Immature natural killer cell (primary cell): ENCODE results near the gene THBS3. TPM values are rescaled to one million over a fixed set of nuclear protein-coding genes. Genes with fewer than 3 reads are reported as not detected.
A peak's percentile ranks its signal among the peaks of the same experiment; 100 is the strongest.

Source experiments
- DNase-seq, 3 donors: peaks; one replicate each; pipeline ENCODE4 v3.0.0; 2022; ENCODE audit warnings: mixed read lengths in 1 of 3
- H3K27ac Mint-ChIP-seq, 6 donors: one replicate each; pipeline ENCODE4 v1.8.0; 2020; ENCODE audit warnings: mixed read lengths in 6 of 6, mild to moderate bottlenecking in 5 of 6, inconsistent platforms in 4 of 6, moderate library complexity in 3 of 6
- H3K27me3 Mint-ChIP-seq, 3 donors: one replicate each; pipeline ENCODE4 v1.8.0; 2020 to 2021; ENCODE audit warnings: low read depth in 3 of 3, mild to moderate bottlenecking in 3 of 3, mixed read lengths in 3 of 3, moderate library complexity in 3 of 3, inconsistent platforms in 1 of 3
- H3K36me3 Mint-ChIP-seq, 3 donors: one replicate each; pipeline ENCODE4 v1.8.0; 2020; ENCODE audit warnings: mixed read lengths in 3 of 3, inconsistent platforms in 2 of 3, mild to moderate bottlenecking in 2 of 3
- H3K4me1 Mint-ChIP-seq, 2 donors: one replicate each; pipeline ENCODE4 v1.8.0; 2020; ENCODE audit warnings: inconsistent platforms in 2 of 2, mild to moderate bottlenecking in 2 of 2, mixed read lengths in 2 of 2, moderate library complexity in 1 of 2
- H3K4me3 Mint-ChIP-seq, 5 donors: one replicate each; pipeline ENCODE4 v1.8.0; 2020; ENCODE audit warnings: mild to moderate bottlenecking in 5 of 5, mixed read lengths in 5 of 5, inconsistent platforms in 3 of 5, moderate library complexity in 3 of 5
- H3K9me3 Mint-ChIP-seq, 6 donors: one replicate each; pipeline ENCODE4 v1.8.0; 2020; ENCODE audit warnings: mild to moderate bottlenecking in 6 of 6, mixed read lengths in 6 of 6, inconsistent platforms in 4 of 6, moderate library complexity in 3 of 6
- polyA plus RNA-seq, 3 donors: library from polyadenylated mRNA; unstranded; fragments of 300-500 nt; fragmentation: Illumina TruSeq; gene quantifications; one replicate each; pipeline ENCODE4 v1.2.3, GENCODE V29; 2021

The THBS3 gene
- polyA plus RNA-seq, 3 donors from 2014 or later, result 1.3 to 1.8 TPM; not detected in 1

- Mint-ChIP-seq H3K27me3 (peaks cover 7 to 12% (median 8%) of the 10 kb centered on the region in 3 donors), H3K4me1 (peaks cover 19 to 32% of the 10 kb centered on the region in 2 donors), H3K27ac (peak overlapping the region; percentile 77 to 95 (median 92)), H3K4me3 (peak overlapping the region; percentile 86 to 89 (median 87)), H3K36me3 (no peaks in the 10 kb centered on the region), H3K9me3 (no peaks in the 10 kb centered on the region)
- DNase-seq, result no peak
These were observed 1.6 kb upstream of the THBS3 start for GRCh38 chr1:155209312-155209721.

GRCh38 chr1:155208541-155209311 is 1.0 kb upstream of the THBS3 start, which contains the start of gene MTX1:
MTX1 (plus strand) TSS chr1:155208695; CDS start chr1:155208805, 110 bp downstream.
- H3K27ac Mint-ChIP-seq, result peak within 1 kb of the TSS; percentile 92 to 98 (median 95)
- peak within 1 kb of the TSS; percentile 86 to 89 (median 87) for H3K4me3 Mint-ChIP-seq
- H3K27me3 Mint-ChIP-seq, result peaks cover 7 to 12% (median 8%) of the 10 kb centered on the region in 3 donors
- peak; percentile 90 to 91 (median 91) for DNase-seq
- H3K9me3 Mint-ChIP-seq, result no peaks in the 10 kb centered on the region
- peaks cover 19 to 32% of the 10 kb centered on the region in 2 donors for H3K4me1 Mint-ChIP-seq
- H3K36me3 Mint-ChIP-seq, result no peaks in the 10 kb centered on the region

- peak; percentile 82 to 87 (median 84) for DNase-seq
- Mint-ChIP-seq H3K27me3 (peaks cover 7 to 12% (median 8%) of the 10 kb centered on the region in 3 donors), H3K4me1 (peaks cover 19 to 32% of the 10 kb centered on the region in 2 donors), H3K9me3 (no peaks in the 10 kb centered on the region), H3K27ac (peak overlapping the region; percentile 68 to 95 (median 90)), H3K36me3 (no peaks in the 10 kb centered on the region), H3K4me3 (peak overlapping the region; percentile 50 to 72 (median 62))
These were observed 549 bp downstream of the THBS3 start for GRCh38 chr1:155206891-155207805.

GRCh38 chr1:155205969-155206593 is 1.6 kb downstream of the THBS3 start:
- Mint-ChIP-seq H3K4me3 (no peak overlapping the region), H3K4me1 (peaks cover 19 to 32% of the 10 kb centered on the region in 2 donors), H3K27ac (no peak overlapping the region), H3K36me3 (no peaks in the 10 kb centered on the region), H3K27me3 (peaks cover 9 to 12% (median 10%) of the 10 kb centered on the region in 3 donors), H3K9me3 (no peaks in the 10 kb centered on the region)
- DNase-seq, result no peak

- peaks cover 9 to 12% (median 11%) of the 10 kb centered on the region in 3 donors for H3K27me3 Mint-ChIP-seq
- DNase-seq, result no peak
- peaks cover 19 to 28% of the 10 kb centered on the region in 2 donors for H3K4me1 Mint-ChIP-seq
- H3K36me3 Mint-ChIP-seq, result no peaks in the 10 kb centered on the region
- H3K9me3 Mint-ChIP-seq, result no peaks in the 10 kb centered on the region
- no peak overlapping the region for H3K4me3 Mint-ChIP-seq
- H3K27ac Mint-ChIP-seq, result no peak overlapping the region
These were observed 2.7 kb downstream of the THBS3 start for GRCh38 chr1:155205035-155205434.

GRCh38 chr1:155202731-155203515 is 4.8 kb downstream of the THBS3 start:
- Mint-ChIP-seq H3K27me3 (peaks cover 4 to 5% (median 4%) of the 10 kb centered on the region in 3 donors), H3K27ac (peak overlapping the region in 3 of 6 donors; percentile 23 to 72 (median 51)), H3K4me3 (no peak overlapping the region), H3K36me3 (no peaks in the 10 kb centered on the region), H3K4me1 (peaks cover 10 to 14% of the 10 kb centered on the region in 2 donors), H3K9me3 (no peaks in the 10 kb centered on the region)
- DNase-seq, result no peak

GRCh38 chr1:155202198-155202597 is 5.5 kb downstream of the THBS3 start:
- Mint-ChIP-seq H3K4me3 (no peak overlapping the region), H3K4me1 (peaks cover 5 to 7% of the 10 kb centered on the region in 2 donors), H3K9me3 (no peaks in the 10 kb centered on the region), H3K27me3 (peaks cover 4 to 5% (median 4%) of the 10 kb centered on the region in 3 donors), H3K36me3 (no peaks in the 10 kb centered on the region), H3K27ac (no peak overlapping the region)
- DNase-seq, result no peak

- Mint-ChIP-seq H3K27me3 (peaks cover under 1 to 3% (median 2%) of the 10 kb centered on the region in 3 donors), H3K4me1 (peaks cover 0 to 2% of the 10 kb centered on the region in 2 donors), H3K4me3 (no peak overlapping the region), H3K27ac (no peak overlapping the region), H3K9me3 (no peaks in the 10 kb centered on the region), H3K36me3 (no peaks in the 10 kb centered on the region)
- no peak for DNase-seq
These were observed 6.8 kb downstream of the THBS3 start for GRCh38 chr1:155200920-155201319.

GRCh38 chr1:155199792-155200191 is 7.9 kb downstream of the THBS3 start:
- DNase-seq, result no peak
- Mint-ChIP-seq H3K9me3 (no peaks in the 10 kb centered on the region), H3K27ac (no peak overlapping the region), H3K36me3 (no peaks in the 10 kb centered on the region), H3K27me3 (peaks cover 1 to 3% (median 2%) of the 10 kb centered on the region in 3 donors), H3K4me1 (peaks cover under 1 to 4% of the 10 kb centered on the region in 2 donors), H3K4me3 (no peak overlapping the region)

- no peak for DNase-seq
- Mint-ChIP-seq H3K27ac (no peak overlapping the region), H3K9me3 (no peaks in the 10 kb centered on the region)
These were observed 9.2 kb downstream of the THBS3 start for GRCh38 chr1:155198547-155198906.

GRCh38 chr1:155197901-155198546 is 9.7 kb downstream of the THBS3 start:
- H3K9me3 Mint-ChIP-seq, result no peaks in the 10 kb centered on the region
- H3K27me3 Mint-ChIP-seq, result peaks cover 9 to 16% (median 14%) of the 10 kb centered on the region in 3 donors
- H3K36me3 Mint-ChIP-seq, result no peaks in the 10 kb centered on the region
- H3K4me1 Mint-ChIP-seq, result peaks cover 17 to 20% of the 10 kb centered on the region in 2 donors
- no peak overlapping the region for H3K4me3 Mint-ChIP-seq
- peak overlapping the region in 1 of 6 donors; percentile 46 for H3K27ac Mint-ChIP-seq
- DNase-seq, result no peak

More at GRCh38 chr1:155198547-155198906, 9.2 kb downstream of the THBS3 start:
- Mint-ChIP-seq H3K36me3 (no peaks in the 10 kb centered on the region), H3K4me3 (no peak overlapping the region), H3K27me3 (peaks cover 6 to 15% (median 11%) of the 10 kb centered on the region in 3 donors), H3K4me1 (peaks cover 13 to 15% of the 10 kb centered on the region in 2 donors)

- H3K36me3 Mint-ChIP-seq, result no peaks in the 10 kb centered on the region
- no peak for DNase-seq
- peak overlapping the region in 2 of 6 donors; percentile 59 to 73 for H3K27ac Mint-ChIP-seq
- no peaks in the 10 kb centered on the region for H3K9me3 Mint-ChIP-seq
- no peak overlapping the region for H3K4me3 Mint-ChIP-seq
- peaks cover 23% of the 10 kb centered on the region in 2 donors for H3K4me1 Mint-ChIP-seq
- peaks cover 9 to 18% (median 16%) of the 10 kb centered on the region in 3 donors for H3K27me3 Mint-ChIP-seq
These were observed 10.6 kb downstream of the THBS3 start for GRCh38 chr1:155196893-155197638.
